ENCODE data around the gene SLC1A4. TPM values are rescaled to one million over a fixed set of nuclear protein-coding genes. Genes with fewer than 3 reads are reported as not detected.

SLC1A4 gene
- total and polyA plus RNA-seq, 7 donors, result 3.4 to 50.3 (median 13.9) TPM

DNA sequence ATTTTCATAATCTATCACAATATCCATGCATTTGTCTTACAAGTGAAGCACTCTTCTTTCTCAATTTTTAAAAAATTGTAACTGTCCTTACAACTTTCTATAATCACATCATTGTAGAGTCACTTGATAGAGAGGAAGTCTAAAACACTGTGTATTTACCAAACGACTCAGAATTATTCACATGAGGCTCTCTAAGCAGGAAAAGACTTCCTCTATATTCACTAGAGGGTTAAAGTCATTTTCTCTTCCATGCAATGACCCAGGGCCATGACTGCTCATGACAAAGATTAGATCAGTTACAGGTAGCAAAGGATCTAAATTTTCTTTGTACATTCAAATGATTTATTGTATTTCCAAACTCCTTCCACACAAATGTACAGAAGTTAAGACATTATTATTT is 9.0 kb upstream of the SLC1A4 start:
- TF ChIP-seq CTCF (IDR thresholded peaks at IDR 0.05), result no peak

DNA sequence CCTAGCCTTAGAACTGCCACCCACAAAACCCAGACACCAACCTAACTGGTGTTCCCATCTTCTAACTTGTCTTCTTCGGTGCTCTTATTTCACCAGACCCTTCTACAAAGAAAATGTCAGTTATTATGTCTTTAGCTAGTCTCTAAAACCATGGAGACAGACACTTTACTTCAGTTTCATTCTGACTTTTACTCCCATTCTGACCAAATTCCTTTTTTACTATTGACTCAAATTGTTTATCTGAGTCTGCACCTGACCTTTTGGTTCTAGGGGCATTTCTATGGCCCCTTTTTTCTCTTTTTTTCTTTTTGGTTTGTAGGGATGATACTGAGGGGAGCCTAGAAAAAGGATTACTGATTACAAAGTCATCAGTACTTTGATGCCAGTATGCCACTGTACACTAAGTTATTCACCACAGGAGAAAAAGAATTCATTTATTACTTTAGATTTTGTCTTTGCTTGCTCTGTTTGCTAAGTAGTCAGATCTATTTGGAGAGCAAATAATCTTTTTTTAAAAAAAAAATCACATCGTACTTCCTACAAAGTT is 6.8 kb upstream of the SLC1A4 start:
- H3K27ac ChIP-seq, result no peak overlapping the region
- intact Hi-C loops (cut with DNase I), result no loop called here
- H3K4me1 ChIP-seq, result peaks cover 31% of the 10 kb centered on the region
- no peak overlapping the region for H3K4me3 ChIP-seq
- ATAC-seq (no peak), DNase-seq (no peak)
- no peaks in the 10 kb centered on the region for H3K27me3 ChIP-seq (ENCODE audit: insufficient read depth in 3 of 3, low read length in 2 of 3)
- no peaks in the 10 kb centered on the region for H3K36me3 ChIP-seq (ENCODE audit: insufficient read depth in 1 of 2, low read depth in 1 of 2)
- H3K9me3 ChIP-seq, result no peaks in the 10 kb centered on the region
- 86 to 96% (median 94%) methylated on average over 2 of the region's 2 CpGs for WGBS, 3 donors
- TF ChIP-seq CTCF (IDR thresholded peaks at IDR 0.05), result no peak

More for the DNA sequence above, 9.0 kb upstream of the SLC1A4 start:
- Histone ChIP-seq H3K4me1 (peaks cover 33% of the 10 kb centered on the region), H3K27ac (peak overlapping the region; percentile 48), H3K36me3 (ENCODE audit: insufficient read depth in 1 of 2, low read depth in 1 of 2) (no peaks in the 10 kb centered on the region), H3K9me3 (no peaks in the 10 kb centered on the region), H3K27me3 (ENCODE audit: insufficient read depth in 3 of 3, low read length in 2 of 3) (no peaks in the 10 kb centered on the region), H3K4me3 (no peak overlapping the region)
- ATAC-seq (no peak), DNase-seq (no peak)
- WGBS, 3 donors, result 41 to 53% (median 45%) methylated on average over 1 of the region's 1 CpG
- intact Hi-C loops (cut with DNase I), result no loop called here

DNA sequence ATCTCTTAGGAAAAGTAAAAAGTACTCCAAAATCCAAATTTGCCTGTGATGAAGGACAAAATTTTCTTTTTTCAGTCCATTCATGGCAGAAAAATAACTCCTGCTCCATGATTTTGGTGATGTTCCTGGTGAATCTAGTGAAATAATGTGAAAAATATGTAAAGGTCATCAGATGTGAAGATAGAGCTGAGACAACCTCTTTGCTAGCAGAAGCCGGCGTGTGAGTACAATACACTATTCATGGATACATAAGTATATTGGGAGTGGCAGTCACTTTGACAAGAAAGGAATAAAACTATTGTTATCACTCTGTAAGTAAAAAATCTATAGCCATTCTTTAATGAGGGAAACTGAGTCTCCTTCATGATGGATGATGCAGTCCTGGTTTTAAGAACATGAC is 6.3 kb upstream of the SLC1A4 start:
- WGBS, 3 donors, result 89 to 97% (median 95%) methylated on average over 2 of the region's 2 CpGs
- Histone ChIP-seq H3K27ac (no peak overlapping the region), H3K27me3 (ENCODE audit: insufficient read depth in 3 of 3, low read length in 2 of 3) (no peaks in the 10 kb centered on the region)

DNA sequence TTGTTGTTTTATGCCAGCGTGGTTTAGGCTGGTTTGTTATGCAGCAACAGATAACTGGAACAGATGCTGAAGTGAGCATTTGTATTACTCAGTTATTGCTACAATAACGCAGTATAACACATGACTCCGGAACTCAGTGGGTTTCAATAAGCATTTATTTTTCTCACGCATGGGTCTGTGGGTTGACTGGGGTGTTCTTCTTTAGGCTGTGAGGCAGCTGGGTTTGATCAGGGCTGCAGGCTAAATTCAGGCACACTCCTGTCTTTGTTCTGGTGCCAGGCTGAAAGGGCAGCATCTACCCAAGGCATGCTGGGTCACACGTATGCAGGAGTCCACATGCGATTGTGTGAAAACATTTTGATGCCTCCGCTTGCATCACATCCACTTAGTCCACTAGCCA is 3.8 kb upstream of the SLC1A4 start:
- Histone ChIP-seq H3K27me3 (ENCODE audit: insufficient read depth in 3 of 3, low read length in 2 of 3) (no peaks in the 10 kb centered on the region), H3K36me3 (ENCODE audit: insufficient read depth in 1 of 2, low read depth in 1 of 2) (no peaks in the 10 kb centered on the region), H3K27ac (peak overlapping the region; percentile 100), H3K9me3 (no peaks in the 10 kb centered on the region), H3K4me3 (no peak overlapping the region), H3K4me1 (peaks cover 15% of the 10 kb centered on the region)
- peak in 1 of 4 donors; percentile 41 for ATAC-seq
- 58 to 84% (median 59%) methylated on average over 7 of the region's 7 CpGs for WGBS, 3 donors
- TF ChIP-seq CTCF (IDR thresholded peaks at IDR 0.05), result no peak
- intact Hi-C loops (cut with DNase I), result loop anchor here in 1 of 2 donors (5.0 kb wide), 1 partner anchor 68 kb away; no protein-coding TSS in a partner anchor
- no peak for DNase-seq

More for the DNA sequence above, 6.3 kb upstream of the SLC1A4 start:
- intact Hi-C loops (cut with DNase I), result no loop called here
- Histone ChIP-seq H3K9me3 (no peaks in the 10 kb centered on the region), H3K36me3 (ENCODE audit: insufficient read depth in 1 of 2, low read depth in 1 of 2) (no peaks in the 10 kb centered on the region), H3K4me3 (no peak overlapping the region), H3K4me1 (peaks cover 29% of the 10 kb centered on the region)
- no peak for DNase-seq
- no peak for TF ChIP-seq CTCF (IDR thresholded peaks at IDR 0.05)
- ATAC-seq, result no peak
